ENCODE measurements around the gene TRIM51.

- TF ChIP-seq EP300 (IDR thresholded peaks at IDR 0.05; ENCODE audit: borderline replicate concordance): no peak
- TF ChIP-seq ZBTB7A (IDR thresholded peaks at IDR 0.05; ENCODE audit: low read depth): no peak
- no peak for TF ChIP-seq TAF1 (IDR thresholded peaks at IDR 0.05; ENCODE audit: low read depth)
- TF ChIP-seq MAX (IDR thresholded peaks at IDR 0.05): no peak
- TF ChIP-seq CREB1 (IDR thresholded peaks at IDR 0.05; ENCODE audit: low read depth): no peak
- TF ChIP-seq TEAD4 (IDR thresholded peaks at IDR 0.05): no peak
- no peak for TF ChIP-seq EGR1 (IDR thresholded peaks at IDR 0.05)
- TF ChIP-seq NFIC (IDR thresholded peaks at IDR 0.05): no peak
These were observed 37.4 kb downstream of the TRIM51 start for GRCh38 chr11:55920537-55920936.

All from Ishikawa (cell line).